T follicular helper cell (primary cell): ENCODE measurements around the gene RNU7-1.
A peak's percentile ranks its signal among the peaks of the same experiment; 100 is the strongest.

Experiments
- DNase-seq: peaks from one replicate; pipeline ENCODE4 v3.0.0-alpha.2; 2020; ENCODE audit warnings: low read depth

RNU7-1 gene

GRCh38 chr12:6953442-6954315, 10.1 kb downstream of the RNU7-1 start:
- peak; percentile 72 for DNase-seq

- no peak for DNase-seq
Measured at GRCh38 chr12:6954316-6955107, 10.9 kb downstream of the RNU7-1 start.

GRCh38 chr12:6955108-6956020, 11.7 kb downstream of the RNU7-1 start:
- DNase-seq: no peak

GRCh38 chr12:6956021-6956727, 12.6 kb downstream of the RNU7-1 start:
- no peak for DNase-seq

GRCh38 chr12:6957151-6957701, 13.6 kb downstream of the RNU7-1 start:
- no peak for DNase-seq

- no peak for DNase-seq
Measured at GRCh38 chr12:6957741-6958608, 14.4 kb downstream of the RNU7-1 start.

GRCh38 chr12:6958609-6959057, 15.0 kb downstream of the RNU7-1 start:
- DNase-seq: no peak

- peak; percentile 72 for DNase-seq
Measured at GRCh38 chr12:6959058-6959804, 15.6 kb downstream of the RNU7-1 start.

GRCh38 chr12:6959805-6960592, 16.4 kb downstream of the RNU7-1 start:
- DNase-seq: no peak

- DNase-seq: no peak
Measured at GRCh38 chr12:6960593-6961277, 17.1 kb downstream of the RNU7-1 start.

GRCh38 chr12:6961278-6961694, 17.7 kb downstream of the RNU7-1 start:
- DNase-seq: peak; percentile 86

- no peak for DNase-seq
Measured at GRCh38 chr12:6961695-6962284, 18.2 kb downstream of the RNU7-1 start.

- DNase-seq: no peak
Measured at GRCh38 chr12:6962285-6963015, 18.8 kb downstream of the RNU7-1 start.

GRCh38 chr12:6963016-6963731, 19.6 kb downstream of the RNU7-1 start:
- no peak for DNase-seq

GRCh38 chr12:6963791-6964413, 20.3 kb downstream of the RNU7-1 start:
- DNase-seq: no peak
